GM12878 (cell line): ENCODE measurements around the gene STAB2. TPM values are rescaled to one million over a fixed set of nuclear protein-coding genes. Genes with fewer than 3 reads are reported as not detected.

Experiments
- ATAC-seq: fragments of 200-7000 bp; cut with Tn5 transposase; 3 replicates; pipeline ENCODE4 v1.9.1; 2020; ENCODE audit warnings: mild to moderate bottlenecking, moderate library complexity
- BruUV-seq: library from RNA; stranded (reverse); fragments of 400-500 nt; replicated peaks from 2 replicates; lab custom pipeline; 2021; lab: Mats Ljungman, UMichigan
- CTCF ChIA-PET: fragments of 300-600 bp; sonication (Branson Sonifier 250); formaldehyde crosslinking; extraction: SDS; loops from one replicate; lab custom pipeline; 2021; ENCODE audit warnings: inconsistent platforms; lab: Yijun Ruan, JAX
- POLR2A ChIA-PET: fragments of 350-600 bp; formaldehyde crosslinking; extraction: SDS; loops from one replicate; lab custom pipeline; 2021; ENCODE audit warnings: inconsistent platforms; lab: Charles Lee
- RAD21 ChIA-PET: fragments of 300-600 bp; sonication (Branson Sonifier 250); formaldehyde crosslinking; loops from one replicate; lab custom pipeline; 2023; ENCODE audit warnings: antibody characterized with exemption; ENCODE audit not compliant: unreplicated experiment; lab: Charles Lee
- SMC1A ChIA-PET: fragments of 300-600 bp; sonication (Branson Sonifier 250); formaldehyde crosslinking; loops from one replicate; lab custom pipeline; 2023; ENCODE audit not compliant: unreplicated experiment, uncharacterized antibody; lab: Charles Lee
- DNase-seq: peaks from one replicate; pipeline ENCODE4 v3.0.0-alpha.2; 2011; ENCODE audit warnings: low read depth, low spot score
- FAIRE-seq: peaks from 3 replicates; lab custom pipeline; 2011; peaks lifted over from hg19 to GRCh38; lab: Jason Lieb, UNC
- H2AFZ ChIP-seq: 2 replicates; pipeline ENCODE4 v1.6.0; 2011; ENCODE audit warnings: low read depth, low read length, control low read depth; ENCODE audit not compliant: control insufficient read depth
- H3K27ac ChIP-seq: 2 replicates; pipeline ENCODE4 v1.5.1; 2011; ENCODE audit warnings: control low read depth; ENCODE audit not compliant: control insufficient read depth, insufficient read depth
- H3K27me3 ChIP-seq, 2 experiments: replicated peaks in 1 of 2; 2 replicates each; pipeline versions ENCODE4 v1.6.0 to v1.6.1; 2011; ENCODE audit warnings: low read length in 1 of 2; ENCODE audit not compliant: control insufficient read depth in 2 of 2, insufficient read depth in 2 of 2
- H3K36me3 ChIP-seq, 2 experiments: 2 replicates each; pipeline ENCODE4 v1.5.1; 2011; ENCODE audit warnings: low read length in 1 of 2; ENCODE audit not compliant: control insufficient read depth in 2 of 2, insufficient read depth in 2 of 2
- H3K4me1 ChIP-seq: 2 replicates; pipeline ENCODE4 v1.6.1; 2011; ENCODE audit warnings: mild to moderate bottlenecking, low read length, moderate library complexity, mixed read lengths; ENCODE audit not compliant: control insufficient read depth, insufficient read depth
- H3K4me2 ChIP-seq: 2 replicates; pipeline ENCODE4 v1.6.0; 2011; ENCODE audit warnings: control low read depth; ENCODE audit not compliant: control insufficient read depth, insufficient read depth
- H3K4me3 ChIP-seq: fragments of 200-600 bp; sonication (generic); 2 replicates; pipeline ENCODE4 v1.5.1; 2016
- H3K79me2 ChIP-seq: 2 replicates; pipeline ENCODE4 v1.6.0; 2011; ENCODE audit warnings: low read length; ENCODE audit not compliant: control insufficient read depth, insufficient read depth
- H3K9ac ChIP-seq: 2 replicates; pipeline ENCODE4 v1.8.0; 2011; ENCODE audit warnings: low read length, control low read depth, mixed read lengths; ENCODE audit not compliant: control insufficient read depth, insufficient read depth
- H3K9me3 ChIP-seq: replicated peaks from 3 replicates; pipeline ENCODE4 v1.5.1; 2011; ENCODE audit warnings: mild to moderate bottlenecking, low read length; ENCODE audit not compliant: control insufficient read depth, insufficient read depth
- H4K20me1 ChIP-seq: 2 replicates; pipeline ENCODE4 v1.6.0; 2011; ENCODE audit not compliant: control insufficient read depth, insufficient read depth
- CHD1 ChIP-seq: IDR thresholded peaks from 2 replicates; pipeline ENCODE4 v1.6.1; 2012; ENCODE audit warnings: low read depth, low read length, improper control_type of control experiment
- IRF4 ChIP-seq: IDR thresholded peaks from 2 replicates; pipeline ENCODE4 v1.6.1; 2011; ENCODE audit warnings: low read depth, low read length
- TAF1 ChIP-seq: IDR thresholded peaks from 2 replicates; pipeline ENCODE4 v1.6.1; 2011; ENCODE audit warnings: mild to moderate bottlenecking, low read depth, low read length, borderline replicate concordance
- WGBS: methylation state at CpG from one replicate; pipeline ENCODE4 v1.1.6; 2016; ENCODE audit warnings: low lambda C conversion rate; ENCODE audit not compliant: insufficient replicate concordance, insufficient coverage; ENCODE audit errors: missing lambda C conversion rate; 5-methylcytosine and 5-hydroxymethylcytosine counted together
- in situ Hi-C: fragments of 300-500 bp; cut with MboI; formaldehyde crosslinking; loops from 9 replicates; pipeline ENCODE4 v1.14.3; 2018; ENCODE audit warnings: mixed read lengths
- intact Hi-C: fragments of 100-400 bp; cut with micrococcal nuclease; formaldehyde crosslinking; loops from one replicate; pipeline ENCODE4 v1.14.2; 2022; ENCODE audit not compliant: unreplicated experiment
- polyA plus RNA-seq, 11 experiments: library from polyadenylated mRNA; depleted of rRNA in 4 of 11; unstranded in 6 of 11; stranded (reverse) in 5 of 11; fragments of >200 nt; fragmentation: Nextera tagmentation in 4 of 11; fragmentation: Illumina TruSeq in 1 of 11; extraction: Ambion mirVana in 4 of 11; extraction: Trizol in 1 of 11; gene quantifications; 1 replicate in 1 of 11; 2 replicates in 10 of 11; pipeline versions ENCODE4 v1.2.1 to v1.2.3, GENCODE V29; 2011 to 2016; ENCODE audit warnings: inconsistent platforms in 2 of 11, missing spikeins in 2 of 11, low read depth in 1 of 11
- total RNA-seq, 4 experiments: library from RNA; depleted of rRNA in 3 of 4; stranded (reverse); fragments of >200 nt in 3 of 4; fragmentation: Illumina TruSeq in 1 of 4; extraction: Trizol in 1 of 4; gene quantifications; 2 replicates each; pipeline versions ENCODE4 v1.2.1 to v1.2.3, GENCODE V29; 2013 to 2021
- TF ChIP-seq, protein P1 (sequence below): fragments of 450-650 bp; IDR thresholded peaks from 2 replicates; pipeline ENCODE4 v1.6.1; 2017; ENCODE audit warnings: antibody characterized with exemption, mild to moderate bottlenecking, moderate library complexity

The STAB2 gene
- total and polyA plus RNA-seq, 10 of the 15 experiments (the other 5 are each of a cell fraction or from before 2014, with no cell fraction given), result 0.37 TPM; not detected in 9

DNA sequence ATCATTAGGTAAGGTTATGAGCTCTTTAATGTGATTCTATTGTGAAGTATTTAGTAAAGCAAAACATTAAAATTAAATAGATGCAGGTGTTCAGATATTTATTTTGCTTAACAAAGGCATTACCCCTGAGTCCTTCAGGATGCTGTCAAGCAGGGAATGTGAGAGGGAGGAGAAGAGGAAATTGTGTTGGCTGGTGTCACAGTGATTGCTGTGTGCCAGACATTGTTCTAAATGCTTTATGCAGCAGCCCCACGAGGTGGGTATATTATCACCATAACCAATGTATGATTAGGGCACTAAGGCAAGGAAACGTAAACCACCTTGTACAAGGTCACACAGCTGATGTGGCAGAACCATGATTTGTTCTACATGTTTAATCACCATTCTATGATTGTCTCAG is 80.1 kb downstream of the STAB2 start (continued):
- TF ChIP-seq, protein P1, sequence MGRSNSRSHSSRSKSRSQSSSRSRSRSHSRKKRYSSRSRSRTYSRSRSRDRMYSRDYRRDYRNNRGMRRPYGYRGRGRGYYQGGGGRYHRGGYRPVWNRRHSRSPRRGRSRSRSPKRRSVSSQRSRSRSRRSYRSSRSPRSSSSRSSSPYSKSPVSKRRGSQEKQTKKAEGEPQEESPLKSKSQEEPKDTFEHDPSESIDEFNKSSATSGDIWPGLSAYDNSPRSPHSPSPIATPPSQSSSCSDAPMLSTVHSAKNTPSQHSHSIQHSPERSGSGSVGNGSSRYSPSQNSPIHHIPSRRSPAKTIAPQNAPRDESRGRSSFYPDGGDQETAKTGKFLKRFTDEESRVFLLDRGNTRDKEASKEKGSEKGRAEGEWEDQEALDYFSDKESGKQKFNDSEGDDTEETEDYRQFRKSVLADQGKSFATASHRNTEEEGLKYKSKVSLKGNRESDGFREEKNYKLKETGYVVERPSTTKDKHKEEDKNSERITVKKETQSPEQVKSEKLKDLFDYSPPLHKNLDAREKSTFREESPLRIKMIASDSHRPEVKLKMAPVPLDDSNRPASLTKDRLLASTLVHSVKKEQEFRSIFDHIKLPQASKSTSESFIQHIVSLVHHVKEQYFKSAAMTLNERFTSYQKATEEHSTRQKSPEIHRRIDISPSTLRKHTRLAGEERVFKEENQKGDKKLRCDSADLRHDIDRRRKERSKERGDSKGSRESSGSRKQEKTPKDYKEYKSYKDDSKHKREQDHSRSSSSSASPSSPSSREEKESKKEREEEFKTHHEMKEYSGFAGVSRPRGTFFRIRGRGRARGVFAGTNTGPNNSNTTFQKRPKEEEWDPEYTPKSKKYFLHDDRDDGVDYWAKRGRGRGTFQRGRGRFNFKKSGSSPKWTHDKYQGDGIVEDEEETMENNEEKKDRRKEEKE, result no peak
- TF ChIP-seq, all 136 proteins: peak for 0

DNA sequence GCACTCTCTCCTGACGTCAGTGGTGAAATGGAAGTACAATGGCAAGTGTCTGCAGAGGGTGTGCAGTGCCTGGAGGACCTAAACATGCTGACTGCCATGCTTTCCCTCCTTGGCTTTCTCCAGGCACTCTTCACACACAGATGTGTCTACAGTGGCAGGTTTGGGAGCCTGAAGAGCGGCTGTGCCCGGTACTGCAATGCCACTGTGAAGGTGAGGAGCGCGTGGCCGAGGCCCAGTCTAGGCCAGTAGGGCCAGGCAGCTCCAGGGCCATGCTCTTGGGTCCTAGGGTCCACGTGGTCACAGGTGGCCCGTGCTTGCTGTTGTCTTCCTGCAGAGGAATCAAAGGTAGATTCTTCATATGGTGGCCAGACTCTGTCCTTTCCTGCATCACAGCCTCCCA is 81.4 kb downstream of the STAB2 start:
- Histone ChIP-seq H3K79me2 (no peaks in the 10 kb centered on the region), H3K4me2 (no peak overlapping the region), H3K27ac (no peak overlapping the region), H3K4me1 (no peaks in the 10 kb centered on the region), H3K36me3 (no peaks in the 10 kb centered on the region), H2AFZ (no peak overlapping the region), H3K27me3 (no peaks in the 10 kb centered on the region; a peak in 1 of 4 replicates), H3K9me3 (no peaks in the 10 kb centered on the region), H3K4me3 (no peak overlapping the region), H4K20me1 (no peaks in the 10 kb centered on the region), H3K9ac (no peak overlapping the region)
- ChIA-PET SMC1A (no interaction called here), POLR2A (no interaction called here), CTCF (no interaction called here), RAD21 (no interaction called here)
- no peak for DNase-seq
- no TSS peak for BruUV-seq
- 53% methylated on average over 8 of the region's 8 CpGs for WGBS
- ATAC-seq, result 0 out of 3 replicates have a peak, but pooled peaks have one; percentile 27
- in situ Hi-C loops, result no loop called here
- no peak for TF ChIP-seq TAF1
- TF ChIP-seq CHD1, result no peak
- no peak for TF ChIP-seq IRF4
- intact Hi-C loops, result no loop called here
- no peak for FAIRE-seq
